Measurements from ENCODE around the gene BRAF.

The BRAF gene

GRCh38 chr7:140877249-140877524, 47.5 kb downstream of the BRAF start (continued):
- TF ChIP-seq ZNF214 (tag by site-specific recombination; IDR thresholded peaks at IDR 0.05; ENCODE audit: borderline replicate concordance) (no peak), ZNF138 (tag by site-specific recombination; IDR thresholded peaks at IDR 0.05; ENCODE audit: borderline replicate concordance) (no peak), ZNF571 (tag by site-specific recombination; IDR thresholded peaks at IDR 0.05) (no peak), ZNF302 (tag by site-specific recombination; IDR thresholded peaks at IDR 0.05; ENCODE audit: low read depth) (no peak), ZNF623 (tag by site-specific recombination; IDR thresholded peaks at IDR 0.05) (no peak), KLF17 (tag by site-specific recombination; IDR thresholded peaks at IDR 0.05) (no peak), MYNN (tag by site-specific recombination; IDR thresholded peaks at IDR 0.05; ENCODE audit: borderline replicate concordance) (no peak), SP2 (tag by site-specific recombination; IDR thresholded peaks at IDR 0.05) (no peak), MEIS1 (CRISPR knock-in tag; IDR thresholded peaks at IDR 0.05; ENCODE audit: borderline replicate concordance) (no peak), ZNF292 (tag by site-specific recombination; IDR thresholded peaks at IDR 0.05; ENCODE audit: borderline replicate concordance, low read depth) (no peak), ZNF48 (tag by site-specific recombination; IDR thresholded peaks at IDR 0.05) (no peak), ZNF548 (tag by site-specific recombination; IDR thresholded peaks at IDR 0.05) (no peak), ZNF341 (tag by site-specific recombination; IDR thresholded peaks at IDR 0.05; ENCODE audit: low read depth) (no peak), ZNF221 (tag by site-specific recombination; IDR thresholded peaks at IDR 0.05; ENCODE audit: borderline replicate concordance) (no peak)

DNA sequence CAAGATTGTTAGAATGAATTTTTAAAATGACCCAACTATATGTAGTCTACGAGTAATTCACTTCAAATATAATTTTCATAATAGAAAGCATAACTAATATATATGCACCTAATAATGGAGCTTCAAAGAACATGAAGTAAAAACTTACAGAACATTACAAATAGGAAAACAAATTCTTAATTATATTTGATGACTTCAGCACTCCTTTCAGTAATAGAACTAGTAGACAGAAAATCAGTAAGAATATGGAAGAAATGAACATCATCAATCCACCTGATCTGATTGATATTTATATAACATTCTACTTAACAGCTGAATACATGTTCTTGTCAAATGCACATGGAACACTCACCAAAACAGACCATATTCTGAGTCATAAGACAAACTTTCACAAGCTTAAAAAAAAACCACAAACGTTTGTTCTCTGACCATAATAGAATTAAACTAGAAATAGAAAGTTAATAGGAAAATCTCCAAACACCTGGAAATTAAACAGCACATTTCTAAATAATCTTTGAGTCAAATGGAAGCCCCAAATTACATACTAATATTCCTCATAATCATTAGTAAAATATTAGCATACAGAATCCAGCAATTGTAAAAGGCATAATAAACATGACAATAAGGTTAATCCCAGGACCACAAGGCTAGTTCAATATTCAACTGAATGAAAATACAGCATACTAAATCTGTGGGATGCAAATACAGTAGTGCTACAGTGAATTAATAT, 48.0 kb downstream of the BRAF start:
- Histone ChIP-seq H3K9me3 (ENCODE audit: control insufficient read depth, insufficient read depth, low read depth, low read length) (no peaks in the 10 kb centered on the region), H3K4me1 (ENCODE audit: control insufficient read depth, insufficient read depth, low read length) (no peaks in the 10 kb centered on the region), H3K4me3 (ENCODE audit: low read depth, low read length) (no peak overlapping the region), H3K27ac (ENCODE audit: extremely low read depth, low read depth, low read length) (no peak overlapping the region), H3K36me3 (ENCODE audit: control insufficient read depth in 2 of 2, insufficient read depth in 1 of 2, low read length in 2 of 2) (no peaks in the 10 kb centered on the region; a peak in 1 of 3 replicates)
- CTCF ChIA-PET = no interaction called here
- POLR2A ChIA-PET = interaction anchor here (0.7 kb wide), 1 partner anchor 10 kb away, joined by 4 read pairs; no protein-coding TSS in a partner anchor
- TF ChIP-seq FEZF1 (tag by site-specific recombination; IDR thresholded peaks at IDR 0.05) (no peak), ZNF677 (tag by site-specific recombination; IDR thresholded peaks at IDR 0.05) (no peak), ZNF133 (tag by site-specific recombination; IDR thresholded peaks at IDR 0.05) (no peak), ZNF138 (tag by site-specific recombination; IDR thresholded peaks at IDR 0.05; ENCODE audit: borderline replicate concordance) (no peak), MZF1 (tag by site-specific recombination; IDR thresholded peaks at IDR 0.05; ENCODE audit: borderline replicate concordance) (no peak), ZNF585B (tag by site-specific recombination; IDR thresholded peaks at IDR 0.05) (no peak), INSM2 (tag by site-specific recombination; IDR thresholded peaks at IDR 0.05) (no peak), ZFHX2 (tag by site-specific recombination; conservative IDR thresholded peaks at IDR 0.05) (no peak), ZNF211 (tag by site-specific recombination; IDR thresholded peaks at IDR 0.05; ENCODE audit: low read depth) (no peak), ZNF140 (tag by site-specific recombination; IDR thresholded peaks at IDR 0.05) (no peak), ZNF350 (tag by site-specific recombination; IDR thresholded peaks at IDR 0.05) (no peak)

Measured in HEK293 (cell line).